NCI-H345 treated with DMSO at 0.1 percent for 48 hours (cell line): ENCODE data around the gene KEAP1.

Source experiments
- DNase-seq: peaks from one replicate; lab custom pipeline; 2025; ENCODE audit not compliant: unreplicated experiment; lab: John Stamatoyannopoulos, UW

Gene KEAP1

DNA sequence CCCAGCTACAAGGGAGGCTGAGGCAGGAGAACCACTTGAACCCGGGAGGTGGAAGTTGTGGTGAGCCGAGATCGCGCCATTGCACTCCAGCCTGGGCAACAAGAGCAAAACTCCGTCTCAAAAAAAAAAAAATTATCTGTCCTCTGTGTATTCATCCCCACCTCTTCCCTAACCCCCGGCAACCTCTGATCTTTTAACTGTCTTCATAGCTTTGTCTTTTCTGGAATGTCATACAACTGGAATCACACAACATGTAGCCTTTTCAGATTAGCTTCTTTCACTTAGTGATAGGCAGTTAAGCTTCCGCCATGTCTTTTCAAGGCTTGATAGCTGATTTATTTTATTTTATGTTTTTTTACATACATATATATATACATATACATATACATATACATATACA lies 22.5 kb upstream of the KEAP1 start:
- DNase-seq: no peak

DNA sequence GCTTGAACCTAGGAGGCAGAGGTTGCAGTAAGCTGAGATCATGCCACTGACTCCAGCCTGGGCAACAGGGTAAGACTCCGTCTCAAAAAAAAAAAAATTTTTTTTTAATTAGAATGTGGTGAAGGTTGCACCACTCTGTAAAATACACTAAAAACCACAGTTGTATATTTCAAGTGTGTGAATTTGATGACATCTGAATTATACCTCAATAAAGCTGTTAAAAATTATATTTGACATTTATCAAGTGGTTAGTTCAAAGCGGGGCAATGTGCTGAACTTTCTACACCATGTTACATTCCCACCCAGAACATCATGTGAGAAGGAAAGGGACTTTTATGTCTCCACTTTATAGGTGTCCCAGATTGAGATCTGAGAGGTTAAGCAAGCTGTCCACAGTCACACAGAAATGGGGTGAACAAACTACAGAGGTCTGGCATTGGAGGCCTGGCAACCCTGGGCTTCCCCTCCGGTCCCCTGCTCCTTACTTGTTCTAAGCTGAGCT lies 20.0 kb upstream of the KEAP1 start:
- DNase-seq: no peak

DNA sequence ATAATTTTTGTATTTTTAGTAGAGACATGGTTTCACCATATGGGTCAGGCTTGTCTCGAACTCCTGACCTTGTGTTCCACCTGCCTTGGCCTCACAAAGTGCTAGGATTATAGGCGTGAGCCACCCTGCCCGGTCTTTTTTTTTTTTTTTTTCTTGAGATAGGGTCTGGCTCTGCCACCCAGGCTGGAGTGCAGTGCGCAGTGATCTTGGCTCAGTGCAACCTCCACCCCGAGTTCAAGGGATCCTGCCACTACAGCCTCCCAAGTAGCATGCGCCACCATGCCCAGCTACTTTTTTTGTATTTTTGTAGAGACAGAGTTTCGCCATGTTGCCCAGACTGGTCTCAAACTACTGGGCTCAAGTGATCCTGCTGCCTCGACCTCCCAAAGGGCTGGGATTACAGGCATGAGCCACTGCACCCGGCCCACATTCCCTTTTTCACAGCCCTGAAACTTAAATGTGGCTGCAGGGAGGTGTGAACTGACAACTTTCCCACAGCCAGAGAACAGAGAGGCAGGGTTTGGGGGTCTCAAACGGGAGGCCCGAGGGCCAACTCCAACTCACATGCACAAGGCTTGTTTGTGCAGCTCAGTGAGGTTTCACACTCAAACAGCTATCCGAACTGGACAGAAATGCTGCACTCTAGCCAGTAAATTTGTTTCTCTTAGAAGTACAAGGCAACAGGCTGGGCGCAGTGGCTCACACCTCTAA lies 18.5 kb upstream of the KEAP1 start:
- DNase-seq: no peak

DNA sequence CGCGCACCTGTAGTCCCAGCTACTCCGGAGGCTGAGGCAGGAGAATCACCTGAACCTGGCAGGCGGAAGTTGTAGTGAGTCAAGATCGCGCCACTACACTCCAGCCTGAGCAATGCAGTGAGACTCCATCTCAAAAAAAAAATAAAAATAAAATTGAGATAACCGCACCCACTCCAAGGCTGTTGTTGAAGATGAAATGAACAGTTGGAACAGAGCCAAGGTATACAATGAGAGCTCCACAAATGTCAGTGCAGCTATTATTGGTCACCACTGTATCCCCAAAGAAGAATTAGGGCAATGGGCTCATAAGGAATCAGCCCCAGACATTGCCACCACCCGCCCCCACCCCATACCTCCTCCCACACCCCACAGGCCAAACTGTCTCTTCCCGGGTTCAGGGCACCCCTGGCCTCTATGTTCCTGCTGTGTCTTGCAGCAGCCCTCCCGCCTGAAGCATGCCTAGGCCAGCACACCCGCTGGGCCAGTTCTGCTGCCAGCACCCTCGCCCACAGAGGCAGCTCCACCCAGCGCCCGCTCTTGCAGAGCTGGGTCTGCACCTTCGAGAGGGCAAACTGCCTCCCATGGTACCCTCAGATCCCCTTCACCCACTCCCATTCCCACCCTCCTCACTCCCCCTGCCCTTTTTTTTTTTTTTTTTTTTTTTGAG lies 17.6 kb upstream of the KEAP1 start:
- no peak for DNase-seq

DNA sequence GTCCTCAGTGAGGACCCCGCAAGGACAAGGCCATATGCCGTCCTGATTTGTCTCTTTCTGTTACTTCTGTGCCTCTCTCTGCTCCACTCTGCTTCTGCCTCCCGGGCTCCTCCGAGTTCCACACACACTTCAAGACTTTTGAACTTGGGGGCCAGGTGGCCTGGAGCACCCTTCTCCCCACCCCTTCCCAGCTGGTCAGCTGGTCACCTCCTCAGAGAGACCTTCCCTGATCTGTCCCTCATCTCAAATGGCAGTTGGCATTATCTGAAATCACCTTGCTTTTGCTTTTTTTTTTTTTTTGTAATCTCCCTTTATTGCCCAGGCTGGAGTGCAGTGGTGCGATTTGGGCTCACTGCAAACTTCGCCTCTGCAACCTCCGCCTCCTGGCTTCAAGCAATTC lies 16.3 kb upstream of the KEAP1 start:
- DNase-seq: no peak

DNA sequence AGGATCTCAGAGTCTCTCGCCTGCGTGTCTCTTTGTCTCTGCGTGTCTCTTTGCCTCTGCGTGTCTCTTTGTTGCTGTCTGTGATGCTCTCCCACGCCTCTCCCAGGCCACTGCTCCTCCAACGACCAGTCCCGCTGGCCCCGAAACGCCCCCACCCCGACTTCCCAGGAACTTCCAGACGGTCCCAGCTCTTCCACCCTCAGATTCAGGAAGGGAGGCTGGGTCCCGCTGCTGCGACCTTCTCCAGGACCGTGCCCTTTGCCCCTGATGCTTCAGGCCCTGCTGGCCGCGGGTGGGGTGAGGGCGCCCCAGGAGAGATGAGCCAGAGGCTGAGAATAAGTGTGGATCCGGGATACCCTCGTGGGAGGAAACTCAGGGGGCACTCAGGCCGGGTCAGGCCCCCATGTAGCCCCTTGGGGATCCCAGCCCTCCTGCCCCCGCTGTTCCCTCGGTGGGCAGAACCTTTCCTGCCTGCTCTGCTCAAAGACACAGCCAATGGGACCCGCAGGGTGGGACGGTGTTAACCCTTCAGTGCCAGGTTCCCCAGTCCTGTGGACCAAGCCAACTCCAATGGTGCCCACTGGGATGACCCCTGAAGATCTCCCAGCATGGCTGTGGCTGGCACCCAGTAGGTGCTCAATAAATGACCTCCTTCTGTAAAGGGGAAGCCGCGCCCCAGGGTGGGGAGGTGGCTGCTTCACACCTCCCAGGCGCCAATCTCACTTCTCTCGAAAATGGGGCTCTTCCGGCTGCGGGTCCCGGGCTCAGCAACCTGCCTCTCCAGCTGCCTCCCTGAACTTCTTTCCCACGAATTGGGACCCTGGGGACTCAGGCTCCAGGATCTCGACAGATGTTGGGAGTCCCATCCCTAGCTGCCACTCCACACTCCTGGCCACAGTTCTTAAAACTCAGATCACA lies 15.5 kb upstream of the KEAP1 start:
- DNase-seq: no peak

DNA sequence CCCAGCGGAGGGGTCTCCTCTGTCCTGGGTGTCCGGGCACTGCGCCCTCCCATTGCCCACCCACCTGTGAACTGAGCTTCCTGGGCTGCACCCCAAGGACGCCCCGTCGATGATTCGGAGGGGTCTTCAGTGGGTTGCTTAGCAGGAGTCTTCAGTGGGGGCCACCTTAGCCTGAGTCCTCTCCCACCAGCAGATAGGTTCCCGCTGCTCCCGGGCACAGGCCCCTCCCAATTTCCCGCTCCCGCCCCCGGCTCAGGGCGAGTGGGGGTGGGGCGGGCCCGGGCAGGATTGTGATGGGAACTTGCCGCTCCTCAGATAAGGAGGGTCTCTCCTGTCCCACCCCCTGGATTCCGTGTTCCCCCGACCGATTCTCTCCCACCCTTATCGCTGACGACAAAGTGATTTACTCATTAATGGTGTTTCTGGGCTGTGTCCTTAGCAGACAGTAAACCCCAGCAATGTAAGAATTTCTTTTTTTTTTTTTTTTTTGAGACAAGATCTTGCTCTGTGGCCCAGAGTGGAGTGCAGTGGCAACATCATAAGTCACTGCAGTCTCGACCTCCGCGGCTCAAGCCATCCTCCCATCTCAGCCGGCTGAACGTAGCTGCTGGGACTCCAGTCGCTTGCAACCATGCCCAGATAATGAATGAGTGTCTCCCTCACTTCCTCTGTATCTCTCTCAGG lies 14.7 kb upstream of the KEAP1 start:
- no peak for DNase-seq

DNA sequence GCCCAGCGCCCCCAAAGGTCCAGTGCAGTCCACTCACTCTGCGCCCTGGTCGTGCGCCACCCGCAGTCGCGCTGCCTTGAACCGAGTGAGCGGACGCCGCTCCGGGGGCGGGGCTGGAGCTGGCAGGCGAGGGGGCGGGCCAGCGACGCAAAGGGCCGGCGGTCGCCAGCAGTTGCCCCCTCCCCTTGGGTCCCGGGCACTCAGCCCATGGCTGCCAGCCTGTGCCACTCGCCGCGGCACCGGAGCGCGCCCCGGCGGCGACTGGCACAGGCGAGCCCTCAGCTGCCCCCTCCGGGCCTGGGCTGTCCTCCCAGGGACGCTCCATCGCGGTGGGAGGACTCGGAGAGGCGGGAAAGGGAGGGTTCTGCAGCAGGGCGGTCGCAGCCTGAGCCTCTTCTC lies 14.2 kb upstream of the KEAP1 start, which contains the start of gene S1PR5:
S1PR5 (minus strand) TSS at position 87 of the 399 bp plus-strand sequence. CDS start 2,436 bp downstream, outside the sequence.
- no peak for DNase-seq

DNA sequence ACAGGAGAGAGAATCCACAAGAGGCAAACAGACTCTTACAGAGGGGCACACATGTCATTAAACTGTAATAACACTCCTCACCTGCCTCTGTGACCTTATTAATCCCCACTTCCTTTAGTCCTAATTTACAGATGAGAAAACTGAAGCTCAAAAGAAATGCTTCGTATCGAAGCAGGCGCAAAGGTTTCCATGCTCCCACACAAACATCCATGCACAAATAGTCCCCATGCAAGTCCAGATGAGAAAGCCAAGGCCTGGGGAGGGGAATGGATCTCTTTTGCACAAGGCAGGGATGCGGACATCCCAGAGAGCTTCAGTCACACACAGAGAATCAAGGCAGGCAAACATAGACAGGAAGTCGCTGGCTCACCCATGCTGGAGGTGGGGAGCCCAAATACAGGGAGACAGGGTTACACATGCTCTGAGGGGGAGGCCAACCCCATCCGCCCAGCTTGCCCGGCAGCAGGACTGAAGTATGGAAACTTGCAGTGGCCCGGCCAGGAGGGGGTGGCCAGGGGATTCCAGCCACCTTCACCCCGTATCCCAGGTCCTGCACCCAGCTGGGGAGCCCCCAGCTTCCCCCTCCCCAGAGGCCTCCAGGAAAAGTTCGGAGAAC lies 13.6 kb upstream of the KEAP1 start:
- DNase-seq: no peak

DNA sequence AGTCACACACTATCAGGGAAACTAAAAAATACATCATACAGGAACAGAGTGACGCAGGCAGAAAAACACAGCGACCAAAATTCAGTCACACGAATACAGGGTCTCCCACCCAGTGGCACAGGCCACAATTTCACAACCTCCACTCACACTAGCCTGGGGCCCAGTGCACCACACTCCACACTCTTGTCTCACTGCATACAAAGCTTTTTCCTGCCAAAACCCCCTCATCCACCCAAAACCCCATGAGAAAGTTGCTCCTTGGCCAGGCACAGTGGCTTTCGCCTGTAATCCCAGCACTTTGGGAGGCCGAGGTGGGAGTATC lies 12.9 kb upstream of the KEAP1 start:
- no peak for DNase-seq

DNA sequence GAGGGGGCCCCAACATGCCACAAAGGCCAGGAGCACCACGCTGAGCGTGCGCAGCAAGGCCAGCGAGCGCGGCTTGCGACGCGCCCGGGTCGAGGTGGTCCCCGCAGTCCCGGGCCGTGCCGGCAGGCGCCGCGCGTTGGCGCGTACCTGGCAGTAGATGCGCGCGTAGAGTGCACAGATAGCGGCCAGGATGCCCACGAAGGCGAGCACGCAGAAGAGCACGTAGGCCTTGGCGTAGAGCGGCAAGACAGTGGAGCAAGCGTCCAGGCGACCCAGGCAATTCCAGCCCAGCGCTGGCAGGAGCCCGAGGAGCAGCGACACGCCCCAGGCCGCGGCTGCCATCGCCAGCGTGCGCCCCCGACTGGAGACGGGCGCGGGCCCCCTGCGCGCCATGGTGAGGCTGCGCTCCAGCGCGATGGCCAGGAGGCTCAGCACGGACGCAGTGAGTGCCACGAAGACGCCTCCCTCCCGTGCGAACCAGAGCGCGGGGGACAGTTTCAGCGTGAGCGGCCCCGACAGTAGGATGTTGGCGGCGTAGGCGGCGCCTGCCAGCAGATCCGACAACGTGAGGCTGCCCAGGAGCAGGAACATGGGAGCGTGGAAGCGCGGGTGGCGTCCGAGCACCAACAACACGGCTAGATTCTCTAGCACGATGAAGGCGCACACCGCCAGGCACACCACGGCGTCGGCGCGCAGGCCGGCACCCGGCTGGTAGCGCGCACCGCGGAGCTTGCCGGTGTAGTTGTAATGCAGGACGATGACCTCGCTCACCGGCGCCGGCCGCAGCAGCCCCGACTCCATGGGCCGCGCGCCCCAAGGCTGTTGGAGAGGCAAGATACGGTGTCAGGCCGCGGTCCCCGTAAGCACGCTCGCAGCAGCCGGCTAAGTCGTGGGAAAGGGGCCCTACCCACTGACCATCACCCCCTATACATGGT lies 11.3 kb upstream of the KEAP1 start:
- no peak for DNase-seq

DNA sequence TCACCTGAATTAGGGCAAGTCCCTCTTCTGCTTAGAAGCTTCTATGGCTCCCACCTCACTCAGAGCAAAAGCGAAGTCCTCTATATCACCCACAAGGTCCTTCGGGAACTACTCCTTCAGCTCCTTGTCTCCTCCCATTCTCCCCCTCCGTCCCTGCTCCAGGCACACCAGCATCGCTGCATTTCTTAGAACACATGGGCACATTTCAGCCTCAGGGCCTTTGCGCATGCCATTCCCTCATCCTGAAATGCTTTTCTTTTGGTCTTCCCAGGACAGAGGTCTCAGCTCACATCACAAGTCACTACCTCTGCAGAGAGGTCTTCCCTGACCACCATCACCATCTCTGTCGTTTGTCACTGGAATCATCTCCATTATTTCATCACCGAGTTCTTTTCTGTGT lies 10.1 kb upstream of the KEAP1 start:
- no peak for DNase-seq

DNA sequence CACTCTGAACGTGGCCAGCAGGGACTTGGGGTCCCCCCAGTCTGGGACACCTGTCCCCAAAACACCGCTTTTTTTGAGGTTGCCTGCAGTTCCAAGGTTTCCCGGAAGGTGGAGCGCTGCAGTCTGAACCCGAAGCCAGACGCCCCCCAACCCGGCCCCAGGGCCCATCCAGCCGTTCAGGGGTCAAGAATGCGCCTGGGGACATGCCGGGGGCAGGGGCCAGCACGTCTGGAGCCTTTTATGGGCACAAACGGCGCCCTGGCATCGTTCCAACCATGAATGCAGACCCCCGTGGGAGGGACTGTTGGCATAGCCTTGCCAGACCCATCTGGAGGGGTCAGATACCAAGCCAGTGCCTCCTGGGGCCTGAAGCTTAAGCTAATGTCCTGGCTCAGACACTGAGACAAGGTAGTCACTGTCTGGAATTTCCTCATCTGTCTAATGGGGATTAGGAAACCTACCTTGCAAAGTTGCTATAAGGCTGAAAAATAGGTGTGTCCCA lies 7.2 kb upstream of the KEAP1 start:
- no peak for DNase-seq

DNA sequence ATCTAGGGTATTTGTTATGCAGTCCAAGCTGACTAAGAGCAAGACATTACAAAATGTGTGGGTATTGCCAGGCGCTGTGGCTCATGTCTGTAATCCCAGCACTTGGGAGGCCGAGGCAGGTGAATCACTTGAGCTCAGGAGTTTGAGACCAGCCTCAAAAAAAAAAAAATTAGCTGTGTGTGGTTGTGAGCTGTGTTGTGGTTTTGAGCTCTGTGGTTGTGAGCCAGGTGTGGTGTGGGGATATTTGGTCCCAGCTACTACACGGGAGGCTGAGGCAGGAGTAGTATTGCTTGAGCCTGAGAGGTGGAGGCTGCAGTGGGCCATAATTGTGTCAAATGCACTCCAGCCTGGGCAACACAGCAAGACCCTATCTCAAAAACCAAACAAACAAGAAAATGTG lies 5.6 kb upstream of the KEAP1 start:
- no peak for DNase-seq

DNA sequence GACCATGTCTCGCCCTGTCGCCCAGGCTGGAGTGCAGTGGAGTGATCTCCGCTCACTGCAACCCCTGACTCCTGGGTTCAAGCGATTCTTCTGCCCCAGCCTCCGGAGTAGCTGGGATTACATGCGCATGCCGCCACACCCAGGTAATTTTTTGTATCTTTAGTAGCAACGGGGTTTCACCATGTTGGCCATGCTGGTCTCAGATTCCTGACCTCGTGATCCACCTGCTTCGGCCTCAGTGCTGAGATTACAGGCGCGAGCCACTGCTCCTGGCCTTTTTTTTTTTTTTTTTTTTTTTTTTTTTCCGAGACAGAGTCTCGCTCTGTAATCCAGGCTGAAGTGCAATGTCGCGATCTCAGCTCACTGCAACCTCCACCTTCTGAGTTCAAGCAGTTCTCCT lies 4.9 kb upstream of the KEAP1 start:
- no peak for DNase-seq

DNA sequence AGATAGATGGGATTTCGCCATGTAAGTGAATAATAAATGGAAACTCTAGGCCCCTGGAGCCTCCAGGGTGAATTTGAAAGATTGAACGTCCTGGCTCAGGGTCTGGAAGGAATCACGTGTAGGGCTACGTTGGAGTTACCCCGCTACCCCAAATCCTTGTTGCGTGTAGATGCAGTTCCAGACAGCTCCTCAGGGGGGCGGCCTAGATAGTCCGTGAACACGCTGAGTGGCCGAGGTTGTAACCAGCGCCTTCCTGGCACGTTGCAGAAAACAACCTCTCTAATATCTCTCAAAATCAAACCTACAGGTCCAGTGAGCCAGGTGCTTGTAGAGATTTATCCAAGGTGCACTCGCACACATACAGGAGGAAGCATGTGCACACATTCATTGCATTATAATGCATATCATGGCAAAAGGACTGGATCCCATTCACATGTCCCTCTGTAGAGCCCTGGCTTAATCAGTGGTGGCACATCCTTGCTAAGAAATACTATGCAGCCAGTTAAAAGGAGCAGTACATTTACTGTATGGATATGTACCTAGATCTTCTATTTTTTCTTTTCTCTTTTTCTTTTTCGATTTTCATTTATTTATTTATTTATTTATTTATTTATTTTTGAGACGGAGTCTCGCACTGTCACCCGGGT lies 2.5 kb upstream of the KEAP1 start:
- no peak for DNase-seq

DNA sequence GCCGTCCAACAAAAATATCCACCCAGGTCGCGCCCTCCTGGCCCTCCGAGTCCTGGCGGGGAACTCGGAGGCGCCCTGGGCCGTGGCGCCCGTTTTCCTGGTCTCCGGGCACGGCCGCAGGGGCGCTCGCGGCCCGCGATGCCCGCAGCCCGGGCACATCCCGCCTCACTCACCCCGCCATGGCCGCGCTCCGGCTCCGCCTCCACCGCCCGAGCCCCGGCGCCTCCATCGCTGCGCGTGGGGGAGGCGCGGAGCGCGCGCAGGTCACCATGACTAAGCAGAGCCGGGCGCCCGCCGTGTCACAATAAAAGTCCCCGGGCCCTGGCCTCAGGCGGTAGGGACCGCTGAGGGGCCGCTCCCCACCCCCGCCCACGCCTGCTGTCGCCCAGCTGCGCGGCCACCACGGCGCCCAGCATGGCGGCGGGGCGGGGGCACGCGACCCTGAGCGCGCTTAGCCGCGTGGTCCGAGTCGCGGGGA lies 593 bp downstream of the KEAP1 start:
- peak; percentile 75 for DNase-seq

DNA sequence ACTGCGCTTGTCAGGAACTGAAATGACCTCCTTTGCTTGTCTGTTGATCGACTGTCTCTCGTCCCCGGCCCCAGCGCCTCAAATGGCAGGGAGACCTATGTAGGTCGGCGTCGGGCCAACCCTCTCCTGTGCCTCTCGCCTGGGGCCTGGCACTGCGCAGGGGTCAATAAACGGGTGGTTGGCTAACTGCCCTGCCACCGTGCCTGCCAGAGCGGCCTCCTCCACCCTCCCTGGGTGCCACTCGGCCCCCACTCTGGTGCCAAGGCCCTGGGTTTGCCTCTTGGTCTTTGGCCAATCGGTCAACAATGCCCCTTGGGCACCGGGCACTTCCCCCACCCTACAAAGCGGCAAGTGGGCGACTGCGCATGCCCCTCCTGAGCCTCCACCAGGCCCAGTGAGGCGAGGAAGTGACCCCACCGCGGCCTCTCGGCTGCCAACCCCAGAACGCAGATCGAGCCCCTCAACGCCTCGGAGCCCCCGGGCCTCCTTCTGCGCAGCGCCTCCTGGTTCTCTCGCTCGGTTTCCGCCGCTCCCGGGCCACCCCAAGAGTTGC lies 1.1 kb downstream of the KEAP1 start:
- DNase-seq: no peak

DNA sequence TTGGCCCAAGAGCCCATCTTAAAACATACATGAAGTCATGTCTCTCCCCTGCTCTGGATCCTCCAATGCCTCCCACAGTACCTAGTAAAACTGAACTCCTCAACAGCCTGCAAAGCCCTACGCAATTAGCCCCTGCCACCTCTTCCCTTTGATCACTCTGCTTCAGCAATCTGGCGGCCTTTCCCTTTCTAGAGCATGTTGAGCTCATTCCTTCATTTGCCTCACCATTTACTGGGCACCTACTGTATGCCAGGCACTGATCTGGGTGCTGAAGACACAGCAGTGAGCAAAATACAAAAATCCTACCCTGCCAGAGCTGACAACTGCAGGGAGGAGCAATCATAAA lies 2.9 kb downstream of the KEAP1 start:
- no peak for DNase-seq
